Calu3 (cell line): ENCODE measurements around the gene CIT. TPM values are rescaled to one million over a fixed set of nuclear protein-coding genes. Genes with fewer than 3 reads are reported as not detected.

Experiments used
- BruUV-seq: library from RNA; stranded (reverse); fragments of 400-500 nt; replicated peaks from 2 replicates; lab custom pipeline; 2021; lab: Mats Ljungman, UMichigan
- CTCF ChIA-PET: fragments of 300-600 bp; sonication (Branson Sonifier 250); formaldehyde crosslinking; loops from one replicate; lab custom pipeline; 2022; ENCODE audit warnings: antibody characterized with exemption; lab: Charles Lee
- DNase-seq: peaks from one replicate; pipeline ENCODE4 v3.0.0; 2022
- H3K27ac Mint-ChIP-seq: one replicate; pipeline ENCODE4 v1.8.0; 2022; ENCODE audit warnings: mixed read lengths; ENCODE audit not compliant: unreplicated experiment
- H3K27me3 Mint-ChIP-seq: one replicate; pipeline ENCODE4 v1.8.0; 2022; ENCODE audit warnings: mixed read lengths; ENCODE audit not compliant: unreplicated experiment
- H3K36me3 Mint-ChIP-seq: one replicate; pipeline ENCODE4 v1.8.0; 2022; ENCODE audit warnings: mild to moderate bottlenecking, moderate library complexity, mixed read lengths; ENCODE audit not compliant: insufficient read depth, unreplicated experiment
- H3K4me1 Mint-ChIP-seq: one replicate; pipeline ENCODE4 v1.8.0; 2022; ENCODE audit warnings: mild to moderate bottlenecking, low read depth, mixed read lengths; ENCODE audit not compliant: unreplicated experiment
- H3K4me3 Mint-ChIP-seq: one replicate; pipeline ENCODE4 v1.8.0; 2022; ENCODE audit warnings: mild to moderate bottlenecking, low read depth, moderate library complexity, mixed read lengths; ENCODE audit not compliant: unreplicated experiment
- H3K9me3 Mint-ChIP-seq: one replicate; pipeline ENCODE4 v1.8.0; 2022; ENCODE audit warnings: low read depth, mixed read lengths; ENCODE audit not compliant: unreplicated experiment
- CTCF ChIP-seq: fragments of 200-600 bp; IDR thresholded peaks from one replicate; pipeline ENCODE4 v1.8.0; 2022; ENCODE audit warnings: antibody characterized with exemption; ENCODE audit not compliant: unreplicated experiment
- intact Hi-C: fragments of 100-400 bp; cut with micrococcal nuclease; formaldehyde crosslinking; loops from one replicate; pipeline ENCODE4 v1.10.0; 2022; ENCODE audit not compliant: unreplicated experiment
- total RNA-seq: library from RNA; stranded (reverse); gene quantifications from 2 replicates; pipeline ENCODE4 v1.2.3, GENCODE V29; 2022

The CIT gene
- total RNA-seq, 1 experiment from 2014 or later = 82.3 TPM

- no peak for DNase-seq
- CTCF ChIA-PET = no interaction called here
- peaks cover 8% of the 10 kb centered on the region for H3K36me3 Mint-ChIP-seq
- H3K4me3 Mint-ChIP-seq = no peak overlapping the region
- no peaks in the 10 kb centered on the region for H3K9me3 Mint-ChIP-seq
- no peak for TF ChIP-seq CTCF
- no peaks in the 10 kb centered on the region for H3K4me1 Mint-ChIP-seq
- H3K27ac Mint-ChIP-seq = no peak overlapping the region
- no peaks in the 10 kb centered on the region for H3K27me3 Mint-ChIP-seq
- no TSS peak for BruUV-seq
- intact Hi-C loops = no loop called here
These were observed 148.7 kb downstream of the CIT start for GRCh38 chr12:119728444-119728745.

DNA sequence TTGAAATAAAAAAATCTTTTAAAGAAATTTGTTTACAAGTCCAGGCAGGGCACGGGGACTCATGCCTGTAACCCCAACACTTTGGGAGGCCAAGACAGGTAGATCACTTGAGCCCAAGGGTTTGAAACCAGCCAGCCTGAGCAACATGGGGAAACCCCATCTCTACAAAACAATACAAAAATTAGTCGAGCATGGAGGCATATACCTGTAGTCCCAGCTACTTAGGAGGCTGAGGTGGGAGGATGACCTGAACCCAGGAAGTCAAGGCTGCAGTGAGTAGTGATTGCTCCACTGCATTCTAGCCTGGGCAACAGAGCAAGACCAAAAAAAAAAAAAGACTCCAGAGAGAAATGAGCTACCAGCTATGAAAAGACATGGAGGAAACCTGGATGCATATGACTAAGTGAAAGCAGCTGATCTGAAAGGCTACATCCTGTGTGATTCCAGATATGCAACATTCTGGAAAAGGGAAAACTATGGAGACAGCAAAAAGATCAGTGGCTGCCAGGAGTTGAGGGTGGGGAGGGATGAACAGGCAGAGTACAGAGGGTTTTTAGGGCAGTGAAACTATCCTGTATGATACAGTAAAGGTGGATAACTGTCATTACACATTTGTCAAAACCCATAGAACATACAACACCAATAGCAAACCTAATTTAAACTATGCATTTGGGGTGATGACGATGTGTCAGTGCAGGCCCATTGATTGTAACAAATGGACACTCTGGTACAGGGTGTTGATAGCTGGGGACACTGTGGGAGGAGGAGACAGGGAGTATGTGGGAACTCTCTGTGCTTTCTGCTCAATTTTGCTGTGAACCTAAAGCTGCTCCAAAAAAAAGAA, 149.3 kb downstream of the CIT start:
- no peak for DNase-seq
- Mint-ChIP-seq H3K9me3 (no peaks in the 10 kb centered on the region), H3K27me3 (no peaks in the 10 kb centered on the region), H3K27ac (no peak overlapping the region), H3K36me3 (peaks cover 8% of the 10 kb centered on the region), H3K4me3 (no peak overlapping the region), H3K4me1 (no peaks in the 10 kb centered on the region)
- CTCF ChIA-PET = no interaction called here
- no TSS peak for BruUV-seq
- intact Hi-C loops = no loop called here
- no peak for TF ChIP-seq CTCF

GRCh38 chr12:119725523-119725922, 151.6 kb downstream of the CIT start:
- no peak overlapping the region for H3K4me3 Mint-ChIP-seq
- intact Hi-C loops = no loop called here
- no peak overlapping the region for H3K27ac Mint-ChIP-seq
- CTCF ChIA-PET = interaction anchor here (0.6 to 0.7 kb wide), 2 partner anchors 55 to 190 kb away, joined by 3 to 6 read pairs; no protein-coding TSS in a partner anchor
- H3K36me3 Mint-ChIP-seq = peaks cover 4% of the 10 kb centered on the region
- no peaks in the 10 kb centered on the region for H3K9me3 Mint-ChIP-seq
- H3K27me3 Mint-ChIP-seq = no peaks in the 10 kb centered on the region
- BruUV-seq = no TSS peak
- DNase-seq = no peak
- no peaks in the 10 kb centered on the region for H3K4me1 Mint-ChIP-seq
- no peak for TF ChIP-seq CTCF

DNA sequence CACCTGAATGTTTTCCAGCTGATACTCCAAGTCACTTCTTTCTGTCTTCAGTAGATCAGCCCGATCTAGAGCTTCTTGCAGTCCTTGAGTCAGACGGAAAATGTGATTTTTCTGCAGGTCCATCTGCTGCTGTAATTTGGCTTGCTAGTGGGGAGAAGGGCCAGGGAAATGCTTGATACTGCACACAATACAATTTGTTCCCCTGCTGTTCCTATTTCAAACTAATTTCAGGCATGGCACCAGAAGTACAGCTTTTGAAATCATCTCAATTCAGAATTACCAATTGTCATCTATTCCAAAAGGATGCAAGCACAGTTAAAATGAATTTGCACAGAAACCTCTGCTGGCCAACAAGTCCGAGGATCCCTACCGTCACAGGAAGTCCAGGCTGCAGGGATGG, 155.8 kb downstream of the CIT start:
- Mint-ChIP-seq H3K27me3 (no peaks in the 10 kb centered on the region), H3K9me3 (no peaks in the 10 kb centered on the region), H3K36me3 (peaks cover 20% of the 10 kb centered on the region), H3K4me1 (peaks cover 6% of the 10 kb centered on the region), H3K4me3 (no peak overlapping the region), H3K27ac (no peak overlapping the region)
- no peak for TF ChIP-seq CTCF
- BruUV-seq = no TSS peak
- DNase-seq = no peak
- CTCF ChIA-PET = no interaction called here
- intact Hi-C loops = no loop called here
